Activated T-cell treated with anti-CD3 and anti-CD28 coated beads, Interleukin-2, amount 50 U/mL, for 48 hours (primary cell): ENCODE measurements around the gene CDKN2A.
"Not testable (repeated sequence)": the region's sequence is repeated elsewhere in the genome, so short reads cannot be mapped to it uniquely, and the experiment has no call there.

Experiments
- DNase-seq, 2 experiments: peaks; one replicate each; pipeline ENCODE4 v3.0.0-alpha.2; 2020

CDKN2A gene

DNA sequence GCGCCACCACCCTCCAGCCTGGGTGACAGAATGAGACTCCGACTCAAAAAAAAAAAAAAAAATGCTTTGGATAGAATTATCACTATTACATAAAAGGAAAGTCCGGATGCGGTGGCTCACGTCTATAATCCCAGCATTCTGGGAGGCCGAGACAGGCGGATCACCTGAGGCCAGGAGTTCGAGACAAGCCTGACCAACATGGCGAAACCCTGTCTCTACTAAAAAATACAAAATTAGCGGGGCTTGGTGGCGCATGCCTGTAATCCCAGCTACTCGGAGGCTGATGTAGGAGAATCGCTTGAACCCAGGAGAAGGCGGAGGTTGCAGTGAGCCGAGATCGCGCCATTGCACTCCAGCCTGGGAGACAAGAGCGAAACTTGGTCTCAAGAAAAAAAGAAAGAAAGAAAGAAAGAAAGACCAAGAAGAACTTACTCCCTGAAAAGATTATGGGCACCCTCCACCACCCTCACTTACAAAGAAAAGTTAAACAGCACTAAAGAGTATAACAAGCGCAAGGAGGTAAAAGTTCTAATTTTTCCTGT is 17.8 kb downstream of the CDKN2A start:
- no peak for DNase-seq

DNA sequence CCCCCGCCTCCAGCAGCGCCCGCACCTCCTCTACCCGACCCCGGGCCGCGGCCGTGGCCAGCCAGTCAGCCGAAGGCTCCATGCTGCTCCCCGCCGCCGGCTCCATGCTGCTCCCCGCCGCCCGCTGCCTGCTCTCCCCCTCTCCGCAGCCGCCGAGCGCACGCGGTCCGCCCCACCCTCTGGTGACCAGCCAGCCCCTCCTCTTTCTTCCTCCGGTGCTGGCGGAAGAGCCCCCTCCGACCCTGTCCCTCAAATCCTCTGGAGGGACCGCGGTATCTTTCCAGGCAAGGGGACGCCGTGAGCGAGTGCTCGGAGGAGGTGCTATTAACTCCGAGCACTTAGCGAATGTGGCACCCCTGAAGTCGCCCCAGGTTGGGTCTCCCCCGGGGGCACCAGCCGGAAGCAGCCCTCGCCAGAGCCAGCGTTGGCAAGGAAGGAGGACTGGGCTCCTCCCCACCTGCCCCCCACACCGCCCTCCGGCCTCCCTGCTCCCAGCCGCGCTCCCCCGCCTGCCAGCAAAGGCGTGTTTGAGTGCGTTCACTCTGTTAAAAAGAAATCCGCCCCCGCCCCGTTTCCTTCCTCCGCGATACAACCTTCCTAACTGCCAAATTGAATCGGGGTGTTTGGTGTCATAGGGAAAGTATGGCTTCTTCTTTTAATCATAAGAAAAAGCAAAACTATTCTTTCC is 19.3 kb downstream of the CDKN2A start:
- DNase-seq = peak; percentile 59 to 60

DNA sequence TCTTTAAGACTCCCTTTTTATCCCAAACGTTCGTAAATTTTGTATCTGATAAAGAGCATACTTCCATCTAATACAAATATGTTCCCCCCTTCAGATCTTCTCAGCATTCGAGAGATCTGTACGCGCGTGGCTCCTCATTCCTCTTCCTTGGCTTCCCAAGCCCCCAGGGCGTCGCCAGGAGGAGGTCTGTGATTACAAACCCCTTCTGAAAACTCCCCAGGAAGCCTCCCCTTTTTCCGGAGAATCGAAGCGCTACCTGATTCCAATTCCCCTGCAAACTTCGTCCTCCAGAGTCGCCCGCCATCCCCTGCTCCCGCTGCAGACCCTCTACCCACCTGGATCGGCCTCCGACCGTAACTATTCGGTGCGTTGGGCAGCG is 19.9 kb downstream of the CDKN2A start:
- DNase-seq = no peak

DNA sequence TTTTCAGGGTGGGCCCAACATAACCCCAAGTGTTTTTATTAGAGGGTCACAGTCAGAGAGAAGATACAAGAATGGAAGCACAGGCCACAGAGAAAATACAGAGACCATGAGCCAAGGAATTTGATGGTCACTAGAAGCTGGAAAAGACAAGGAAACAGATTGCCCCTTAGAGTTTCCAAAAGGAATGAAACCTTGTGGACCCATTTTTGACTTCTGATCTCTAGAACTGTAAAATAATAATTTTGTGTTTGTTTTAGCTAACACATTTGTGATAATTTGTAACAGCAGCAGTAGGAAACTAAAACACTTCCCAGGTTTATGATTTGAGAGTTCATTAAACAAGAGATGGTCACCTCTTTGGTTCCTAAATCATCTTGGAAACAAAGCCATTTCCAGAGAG is 21.8 kb downstream of the CDKN2A start:
- DNase-seq = no peak

DNA sequence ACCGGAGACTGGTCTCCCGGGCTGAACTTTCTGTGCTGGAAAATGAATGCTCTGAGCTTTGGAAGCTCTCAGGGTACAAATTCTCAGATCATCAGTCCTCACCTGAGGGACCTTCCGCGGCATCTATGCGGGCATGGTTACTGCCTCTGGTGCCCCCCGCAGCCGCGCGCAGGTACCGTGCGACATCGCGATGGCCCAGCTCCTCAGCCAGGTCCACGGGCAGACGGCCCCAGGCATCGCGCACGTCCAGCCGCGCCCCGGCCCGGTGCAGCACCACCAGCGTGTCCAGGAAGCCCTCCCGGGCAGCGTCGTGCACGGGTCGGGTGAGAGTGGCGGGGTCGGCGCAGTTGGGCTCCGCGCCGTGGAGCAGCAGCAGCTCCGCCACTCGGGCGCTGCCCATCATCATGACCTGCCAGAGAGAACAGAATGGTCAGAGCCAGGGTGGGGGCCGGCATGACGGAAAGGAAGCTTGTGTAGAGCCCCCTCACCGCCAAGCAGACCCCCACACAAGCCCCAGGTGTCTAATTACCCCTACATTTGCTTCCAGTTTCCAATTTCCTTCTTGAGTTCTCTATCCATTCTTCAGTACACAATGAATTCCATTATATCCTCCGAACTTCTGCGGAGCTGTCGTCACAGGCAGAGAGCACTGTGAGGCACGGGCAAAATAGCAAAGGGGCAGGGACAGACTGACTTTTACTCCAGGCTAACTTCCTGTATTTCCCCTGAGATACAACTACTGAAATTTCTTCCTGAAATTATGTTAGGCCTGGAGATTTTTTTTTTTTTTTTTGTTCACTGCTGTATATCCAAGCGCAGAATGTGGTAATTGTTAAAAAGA is 23.2 kb downstream of the CDKN2A start:
- no peak for DNase-seq

DNA sequence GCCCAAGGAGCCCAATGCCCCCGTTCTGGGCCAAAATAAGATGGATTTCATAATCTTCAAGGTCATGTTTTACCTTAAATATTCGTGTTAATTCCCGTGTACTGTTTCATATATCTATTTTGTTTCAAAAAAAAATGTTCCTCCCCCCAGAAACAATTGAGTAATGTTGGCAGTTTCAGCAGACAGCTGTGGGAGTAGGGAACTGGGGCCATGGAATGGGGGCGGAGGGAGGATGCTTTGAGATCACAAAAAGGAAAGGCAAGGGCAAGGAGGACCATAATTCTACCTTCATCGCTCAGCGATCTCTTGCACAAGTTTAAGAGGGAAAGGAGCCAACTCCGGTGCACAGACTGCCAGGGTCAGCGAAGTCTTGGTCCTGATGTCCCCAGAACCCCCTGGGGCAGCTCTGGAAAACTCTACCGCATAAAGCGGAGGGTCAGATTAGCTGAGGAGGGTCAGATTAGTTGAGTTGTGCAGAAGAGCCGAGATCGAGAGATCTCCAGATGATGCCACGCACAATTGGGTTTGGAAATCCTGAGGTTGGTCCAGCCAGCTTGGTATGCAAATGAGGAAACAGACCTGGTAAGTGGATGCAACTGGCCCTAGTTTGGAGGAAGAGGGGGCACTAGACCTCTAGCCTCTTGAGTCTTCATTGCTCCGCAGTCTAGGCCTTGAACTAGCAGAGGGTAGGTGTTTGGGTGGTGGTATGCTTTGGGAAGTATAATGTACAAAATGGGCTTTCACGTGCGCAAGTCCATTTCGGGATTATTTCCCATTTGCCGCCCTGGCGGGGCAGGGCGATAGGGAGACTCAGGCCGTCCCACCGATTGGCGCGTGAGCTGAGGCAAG is 24.0 kb downstream of the CDKN2A start:
- DNase-seq = no peak

DNA sequence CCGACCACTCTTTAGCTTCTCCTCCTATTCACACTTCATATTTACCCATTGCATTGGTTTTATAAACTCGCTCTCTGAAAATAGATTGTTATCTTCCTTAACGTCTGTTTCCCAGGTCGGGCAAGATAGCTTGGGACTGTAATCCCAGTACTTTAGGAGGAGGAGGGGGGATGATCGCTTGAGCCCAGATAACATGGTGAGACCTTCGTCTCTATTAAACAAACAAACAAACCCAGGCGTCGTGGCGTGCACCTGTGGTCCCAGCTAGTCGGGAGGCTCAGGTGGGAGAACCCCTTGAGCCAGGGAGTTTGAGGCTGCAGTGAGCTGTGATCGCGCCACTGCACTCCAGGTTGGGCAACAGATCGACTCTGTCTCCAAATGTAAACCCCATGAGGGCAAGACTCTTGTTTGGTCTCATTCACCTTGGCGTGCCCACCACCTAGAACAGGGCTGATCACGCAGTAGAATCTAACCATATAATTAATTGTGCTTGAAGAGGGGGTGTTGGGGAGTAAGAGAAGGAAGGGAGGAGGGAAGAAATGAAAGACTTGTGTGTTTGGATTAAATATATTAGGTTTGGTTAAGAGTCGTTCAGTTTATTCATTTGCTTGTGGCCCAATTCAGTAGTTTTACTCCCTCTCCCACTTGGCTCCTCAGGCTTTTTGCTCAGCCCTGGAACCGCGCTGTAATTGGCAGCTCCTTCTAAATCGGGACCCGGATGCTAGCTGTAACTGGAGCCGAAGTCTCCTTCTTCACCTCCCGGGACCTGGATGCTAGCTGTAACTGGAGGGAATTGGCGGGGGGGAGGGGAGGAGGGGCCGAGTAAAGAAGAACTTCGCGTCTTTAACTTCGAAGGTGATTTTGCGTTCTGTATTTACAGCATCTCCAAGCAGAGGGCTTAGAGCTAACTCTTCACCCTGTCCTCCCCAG is 24.9 kb downstream of the CDKN2A start:
- DNase-seq = no peak

DNA sequence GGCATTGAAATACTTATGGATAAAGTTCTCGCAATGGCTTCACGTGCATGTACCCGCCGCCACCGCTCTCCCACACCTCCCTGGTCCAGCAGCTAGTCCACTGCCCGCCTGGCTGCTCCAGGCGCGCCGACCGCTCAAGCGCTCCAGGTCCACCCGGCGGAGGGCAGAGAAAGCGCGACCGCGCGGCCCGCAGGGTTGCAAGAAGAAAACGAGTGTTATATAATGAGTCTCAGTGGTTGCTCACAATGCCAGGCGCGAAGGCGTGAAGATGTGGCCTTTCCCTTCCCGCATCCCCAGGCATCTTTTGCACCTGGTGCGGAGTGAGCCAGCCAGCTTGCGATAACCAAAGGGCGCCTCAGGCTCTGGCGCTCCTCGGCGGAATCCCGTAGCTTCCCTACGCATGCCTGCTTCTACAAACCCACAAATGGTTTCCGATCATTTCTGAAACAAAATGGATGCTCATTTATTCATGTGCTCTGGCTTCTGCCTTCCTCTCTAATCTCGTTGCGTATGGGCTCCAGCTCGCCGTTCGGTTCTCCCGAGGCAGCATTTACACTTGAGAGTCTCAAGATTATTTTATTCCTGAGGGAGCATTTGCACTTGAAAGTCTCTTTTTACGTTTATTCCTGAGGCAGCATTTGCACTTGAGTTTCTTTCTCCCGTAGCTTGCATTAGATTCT is 25.7 kb downstream of the CDKN2A start:
- peak in 1 of 2 experiments; percentile 33 for DNase-seq

DNA sequence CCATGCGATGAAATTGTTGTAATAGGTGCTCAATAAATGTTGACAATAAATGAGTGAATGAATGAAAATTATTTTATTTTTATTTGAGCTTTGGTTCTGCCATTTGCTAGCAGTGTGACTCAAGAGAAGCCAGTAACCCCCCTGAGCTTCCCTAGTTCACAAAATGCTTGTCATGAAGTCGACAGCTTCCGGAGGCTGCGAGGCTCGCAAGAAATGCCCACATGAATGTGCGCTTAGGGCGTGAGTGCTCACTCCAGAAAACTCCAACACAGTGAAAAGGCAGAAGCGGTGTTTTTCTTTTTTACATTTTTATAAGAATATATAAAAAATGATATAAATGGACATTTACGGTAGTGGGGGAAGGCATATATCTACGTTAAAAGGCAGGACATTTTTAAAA is 26.5 kb downstream of the CDKN2A start:
- DNase-seq = no peak

DNA sequence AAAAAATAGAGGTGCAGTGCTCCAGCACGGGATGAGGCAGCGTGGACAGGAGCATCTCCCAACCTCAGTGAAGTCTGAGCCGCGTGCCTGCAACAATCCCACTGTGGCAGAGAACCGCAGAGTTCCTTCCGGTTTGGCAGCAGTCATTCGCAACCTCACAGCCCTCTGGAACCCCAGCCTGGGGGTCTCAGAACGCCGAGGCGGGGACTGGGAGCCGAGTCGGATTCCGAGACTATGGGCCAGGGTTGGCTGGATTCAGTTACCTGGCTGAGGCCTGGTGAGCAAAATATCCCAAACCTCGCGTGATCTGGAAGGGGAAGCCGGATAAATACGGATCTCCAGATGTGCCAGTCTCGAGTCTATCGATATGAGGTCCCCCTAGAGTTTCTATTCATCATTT is 27.0 kb downstream of the CDKN2A start:
- no peak for DNase-seq

DNA sequence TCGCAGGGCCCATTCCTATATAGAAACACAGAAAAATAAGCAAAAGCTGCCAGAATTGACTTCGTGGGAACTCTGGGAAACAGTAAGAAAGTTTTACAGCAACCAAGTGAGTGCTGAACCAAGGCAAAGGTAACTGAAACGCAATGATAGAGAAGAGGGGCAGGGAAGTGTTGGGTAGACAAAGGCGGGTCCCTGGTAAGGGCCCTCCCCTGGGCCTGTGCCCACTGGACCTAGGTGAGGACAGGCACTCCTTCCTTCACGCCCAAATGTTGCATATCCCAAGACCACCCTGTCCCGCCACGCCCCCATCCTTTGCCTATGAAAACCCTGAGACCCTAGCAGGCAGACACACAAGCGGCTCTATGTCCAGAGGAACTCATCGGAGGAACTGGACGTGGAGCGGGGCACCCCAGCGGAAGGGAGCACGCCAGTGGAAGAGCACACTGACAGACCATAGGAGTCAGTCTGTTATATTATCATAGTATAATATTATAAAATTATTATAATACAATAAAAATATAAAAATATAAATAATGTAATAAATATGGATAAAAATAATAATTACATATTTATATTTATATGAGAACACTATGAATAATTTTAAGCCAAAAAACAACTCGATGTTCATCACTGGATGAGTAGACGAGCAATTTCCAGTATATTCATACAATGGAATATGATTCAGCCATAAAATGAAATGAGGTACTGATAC is 27.9 kb downstream of the CDKN2A start:
- DNase-seq = no peak

DNA sequence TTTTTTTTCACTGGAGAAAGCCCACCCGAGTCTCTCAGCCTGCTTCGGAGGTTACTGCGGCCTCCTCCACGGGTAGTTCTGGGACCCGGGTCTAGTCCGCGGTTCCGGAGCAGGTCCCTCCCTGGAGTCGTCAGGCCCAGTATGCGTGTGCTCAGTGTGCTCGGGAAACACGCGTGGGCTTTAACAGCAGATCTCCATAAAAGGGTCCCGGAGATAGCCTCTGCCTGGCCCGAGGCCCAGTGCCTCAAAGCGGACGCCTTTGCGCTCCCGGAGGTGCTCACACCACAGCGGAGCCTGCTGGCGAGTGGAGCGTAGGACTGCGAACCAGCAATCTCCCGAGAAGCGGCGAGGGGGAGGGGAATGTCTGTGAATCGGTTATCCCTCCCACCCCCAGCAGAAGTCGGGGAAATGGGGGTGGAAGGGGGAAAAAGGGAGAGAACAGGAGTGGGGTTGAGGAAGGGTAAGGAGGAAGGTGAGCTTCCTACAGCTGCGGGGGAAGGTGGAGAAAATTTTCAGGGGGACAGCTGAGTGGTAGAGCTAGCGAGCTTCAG is 28.7 kb downstream of the CDKN2A start:
- peak; percentile 59 to 66 for DNase-seq

DNA sequence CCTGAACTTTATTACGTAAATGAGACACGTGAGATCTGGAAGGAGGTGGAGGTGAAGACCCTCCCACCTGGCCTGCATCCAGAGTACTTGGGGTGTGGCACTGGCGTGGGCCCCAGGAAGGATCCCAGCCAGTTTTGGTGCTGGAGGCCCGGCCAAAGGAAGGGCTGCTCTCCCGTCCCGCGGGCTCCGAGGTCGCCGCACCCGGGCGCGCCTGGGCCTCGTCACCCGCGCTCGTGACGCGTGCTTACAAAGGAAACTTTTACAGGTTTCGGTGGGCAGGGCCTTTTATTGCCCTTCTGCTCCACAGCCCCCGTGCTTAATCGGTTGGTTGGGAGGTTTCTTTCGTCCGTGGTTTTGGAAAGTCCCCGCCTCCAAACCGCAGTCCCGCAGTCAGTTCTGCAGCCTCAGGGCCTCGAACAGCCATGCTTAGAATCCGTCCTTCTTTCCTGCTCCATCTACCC is 29.2 kb downstream of the CDKN2A start:
- peak; percentile 61 to 66 for DNase-seq

DNA sequence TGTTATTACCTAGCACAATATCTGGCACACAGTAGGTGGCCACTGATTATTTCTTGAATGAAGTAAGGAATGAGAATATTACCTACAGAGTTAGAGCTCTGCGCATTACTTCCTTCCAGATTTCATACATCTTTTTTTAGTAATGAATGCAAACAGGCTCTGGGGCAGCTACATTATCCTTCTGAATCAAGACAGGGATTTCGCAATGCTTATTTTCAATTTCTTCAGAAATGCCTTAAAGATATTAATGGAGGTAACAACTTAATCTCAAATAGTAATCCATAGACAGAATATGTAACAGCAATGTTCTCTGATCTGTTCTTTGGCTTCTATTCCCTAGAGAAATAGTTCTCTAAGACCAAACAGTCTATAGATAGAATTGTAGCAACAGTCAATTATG is 32.6 kb downstream of the CDKN2A start:
- no peak for DNase-seq

DNA sequence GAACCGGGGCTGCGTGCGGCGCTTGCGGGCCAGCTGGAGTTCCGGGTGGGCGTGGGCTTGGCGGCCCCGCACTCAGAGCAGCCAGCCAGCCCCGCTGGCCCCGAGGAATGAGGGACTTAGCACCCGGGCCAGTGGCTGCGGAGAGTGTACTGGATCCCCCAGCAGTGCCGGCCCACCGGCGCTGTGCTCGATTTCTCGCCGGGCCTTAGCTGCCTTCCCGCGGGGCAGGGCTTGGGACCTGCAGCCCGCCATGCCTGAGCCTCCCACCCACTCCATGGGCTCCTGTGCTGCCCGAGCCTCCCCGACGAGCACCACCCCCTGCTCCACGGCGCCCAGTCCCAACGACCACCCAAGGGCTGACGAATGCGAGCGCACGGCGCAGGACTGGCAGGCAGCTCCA is 34.9 kb downstream of the CDKN2A start:
- DNase-seq = not testable (repeated sequence)

DNA sequence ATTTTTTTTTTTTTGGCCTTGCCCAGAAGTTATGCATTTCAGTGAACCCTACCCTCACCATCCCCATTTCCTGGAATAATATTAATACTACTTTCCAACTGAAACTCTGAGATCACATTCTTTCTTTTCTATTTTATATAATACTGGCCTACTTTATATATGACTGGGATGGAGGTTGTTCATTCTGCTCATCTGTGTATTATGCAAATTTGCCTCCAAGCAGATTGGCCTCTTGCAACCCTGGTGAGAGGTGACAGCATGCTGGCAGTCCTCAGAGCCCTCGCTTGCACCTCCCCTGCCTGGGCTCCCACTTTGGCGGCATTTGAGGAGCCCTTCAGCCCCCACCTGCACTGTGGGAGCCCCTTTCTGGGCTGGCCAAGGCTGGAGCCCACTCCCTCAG is 35.4 kb downstream of the CDKN2A start:
- no peak for DNase-seq

DNA sequence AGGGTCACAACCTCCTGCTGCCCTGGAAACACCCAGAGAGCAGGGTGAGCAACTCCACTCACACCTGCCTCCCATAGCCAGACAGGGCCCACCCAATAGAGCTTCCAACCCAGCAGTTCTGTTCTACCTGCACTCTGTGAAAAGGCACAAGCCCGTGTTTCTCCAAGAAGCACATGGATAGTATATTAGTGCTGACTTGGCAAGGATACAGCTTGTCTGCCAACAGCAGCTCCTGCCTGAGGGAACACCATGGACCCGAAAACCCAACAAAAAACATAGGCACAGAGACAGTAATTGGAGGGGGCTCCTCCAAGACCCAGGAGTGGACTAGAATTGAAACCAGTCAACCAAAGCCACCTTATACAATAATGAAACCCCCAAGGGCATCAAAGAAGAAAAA is 48.6 kb downstream of the CDKN2A start:
- DNase-seq = no peak

DNA sequence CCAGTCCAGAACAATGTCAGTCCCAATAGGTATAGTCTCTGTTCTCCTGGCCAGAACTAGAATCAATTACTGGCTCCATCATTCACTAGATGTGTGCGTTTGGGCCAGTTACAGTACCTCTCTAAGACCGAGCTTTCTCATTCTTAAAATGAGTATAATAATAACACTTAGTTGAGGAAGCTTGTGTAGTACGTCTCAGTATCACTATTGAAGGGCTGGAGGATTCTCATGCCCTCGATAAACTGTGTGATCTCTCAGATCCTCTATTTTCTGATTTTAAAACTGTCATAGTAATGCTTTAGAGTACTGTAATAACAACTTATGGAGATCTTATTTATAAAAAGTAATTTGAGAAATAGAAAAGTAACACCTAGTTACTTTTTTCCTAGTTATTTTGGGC is 50.7 kb downstream of the CDKN2A start:
- no peak for DNase-seq

DNA sequence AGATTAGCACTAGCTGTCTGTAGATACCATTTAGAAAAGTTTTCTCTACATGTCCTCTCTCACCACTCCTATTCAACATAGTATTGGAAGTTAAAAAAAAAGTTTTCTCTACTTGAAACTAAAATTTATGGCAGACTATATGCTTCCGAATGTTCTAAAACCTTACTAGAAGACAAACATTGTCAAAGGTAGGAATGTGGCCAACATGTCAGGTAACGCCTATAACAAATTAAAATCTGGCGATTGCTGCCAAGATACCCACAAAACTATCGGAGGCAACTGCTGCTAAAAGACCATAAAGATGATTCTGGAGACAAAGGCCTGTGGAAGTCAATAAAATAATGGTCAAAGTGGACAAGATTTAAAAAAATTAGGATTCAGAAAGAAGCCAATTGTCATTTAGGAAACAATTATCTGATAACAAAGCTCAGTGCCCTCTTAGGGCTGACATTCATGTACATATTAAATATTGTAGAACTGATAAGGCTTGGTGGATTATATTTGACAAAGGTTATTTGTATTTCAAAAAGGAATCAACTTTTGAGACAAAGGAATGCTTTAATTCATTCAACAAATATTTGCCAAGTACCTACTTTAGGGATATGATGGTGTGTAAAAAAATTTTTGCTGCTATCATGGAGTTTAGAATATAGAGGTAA is 52.7 kb downstream of the CDKN2A start:
- no peak for DNase-seq

DNA sequence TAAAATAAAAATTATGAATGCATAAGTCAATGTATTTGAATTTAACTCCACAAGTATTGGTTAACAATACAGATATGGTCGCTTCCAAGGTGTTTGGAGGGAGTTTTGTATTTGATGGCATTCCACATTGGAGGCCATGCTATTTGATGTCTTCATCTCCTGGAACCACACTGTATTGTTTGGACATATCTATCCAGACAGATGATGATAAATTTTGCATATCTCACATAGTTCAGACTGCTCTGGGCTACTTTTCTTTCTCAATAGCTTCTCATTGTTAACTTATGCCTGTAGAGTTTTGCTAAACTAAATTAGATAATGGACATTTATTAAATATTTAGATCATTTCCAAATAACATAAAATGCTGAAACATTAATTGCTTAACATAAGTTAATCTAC is 58.0 kb downstream of the CDKN2A start:
- DNase-seq = no peak
